H1 (cell line): ENCODE measurements around the gene CPXM2. TPM values are rescaled to one million over a fixed set of nuclear protein-coding genes. Genes with fewer than 3 reads are reported as not detected.
A peak's percentile ranks its signal among the peaks of the same experiment; 100 is the strongest.

ENCODE experiments used
- CTCF ChIA-PET: fragments of 300-600 bp; sonication (Branson Sonifier 250); formaldehyde crosslinking; loops from one replicate; lab custom pipeline; 2021; ENCODE audit not compliant: partially characterized antibody; lab: Charles Lee
- POLR2A ChIA-PET: fragments of 300-600 bp; sonication (Branson Sonifier 250); formaldehyde crosslinking; loops from one replicate; lab custom pipeline; 2021; ENCODE audit warnings: inconsistent platforms; ENCODE audit not compliant: partially characterized antibody; lab: Charles Lee
- DNase-seq, 2 experiments: peaks; one replicate each; pipeline versions ENCODE4 v3.0.0 to v3.0.0-alpha.2; 2010 to 2022; ENCODE audit warnings: low spot score in 2 of 2, low read depth in 1 of 2, mixed read lengths in 1 of 2
- FAIRE-seq: peaks from 2 replicates; lab custom pipeline; 2011; peaks lifted over from hg19 to GRCh38; lab: Jason Lieb, UNC
- H2AFZ ChIP-seq: 2 replicates; pipeline ENCODE4 v1.8.1; 2012; ENCODE audit warnings: low read length, inconsistent platforms
- H2AK5ac ChIP-seq: 2 replicates; pipeline ENCODE4 v1.6.1; 2013; ENCODE audit warnings: low read depth, low read length
- H2BK120ac ChIP-seq: replicated peaks from 2 replicates; pipeline ENCODE3; 2013; ENCODE audit warnings: low read depth, low read length, inconsistent platforms
- H2BK12ac ChIP-seq: 2 replicates; pipeline ENCODE4 v1.6.1; 2013; ENCODE audit warnings: low read depth, low read length
- H2BK15ac ChIP-seq: 2 replicates; pipeline ENCODE4 v1.6.1; 2013; ENCODE audit warnings: low read length
- H2BK20ac ChIP-seq: 2 replicates; pipeline ENCODE4 v1.6.1; 2013; ENCODE audit warnings: low read length
- H2BK5ac ChIP-seq: 2 replicates; pipeline ENCODE4 v1.6.1; 2013; ENCODE audit warnings: low read depth, low read length
- H3K14ac ChIP-seq: 2 replicates; pipeline ENCODE4 v1.6.1; 2013; ENCODE audit warnings: inconsistent platforms; ENCODE audit not compliant: insufficient read length
- H3K18ac ChIP-seq: 2 replicates; pipeline ENCODE4 v1.6.1; 2013; ENCODE audit warnings: low read length; ENCODE audit errors: extremely low read depth
- H3K23ac ChIP-seq: 2 replicates; pipeline ENCODE4 v1.6.1; 2013; ENCODE audit warnings: inconsistent platforms; ENCODE audit not compliant: insufficient read length
- H3K23me2 ChIP-seq: 2 replicates; pipeline ENCODE4 v1.6.1; 2013; ENCODE audit warnings: low read depth, low read length
- H3K27ac ChIP-seq: 2 replicates; pipeline ENCODE4 v1.6.1; 2011; ENCODE audit warnings: low read depth, low read length, inconsistent platforms
- H3K27me3 ChIP-seq, 4 experiments: replicated peaks in 1 of 4; 1 replicate in 1 of 4; 2 replicates in 3 of 4; pipeline versions ENCODE4 v1.6.1 to v1.8.1; 2011 to 2013; ENCODE audit warnings: low read length in 3 of 4, mild to moderate bottlenecking in 3 of 4, inconsistent platforms in 2 of 4, mixed read lengths in 2 of 4, moderate library complexity in 1 of 4; ENCODE audit not compliant: control insufficient read depth in 3 of 4, insufficient read depth in 3 of 4; ENCODE audit errors: extremely low read depth in 1 of 4
- H3K36me3 ChIP-seq, 4 experiments: 2 replicates each; pipeline versions ENCODE4 v1.6.1 to v1.8.1; 2011 to 2013; ENCODE audit warnings: mild to moderate bottlenecking in 4 of 4, low read length in 3 of 4, moderate library complexity in 2 of 4, control low read depth in 1 of 4, inconsistent platforms in 1 of 4; ENCODE audit not compliant: insufficient read depth in 4 of 4, control insufficient read depth in 2 of 4
- H3K4ac ChIP-seq: replicated peaks from 2 replicates; pipeline ENCODE3; 2013; ENCODE audit warnings: low read length, low read depth, mixed read lengths, inconsistent platforms; ENCODE audit not compliant: insufficient read length
- H3K4me1 ChIP-seq, 4 experiments: replicated peaks in 1 of 4; 1 replicate in 1 of 4; 2 replicates in 3 of 4; pipeline versions ENCODE4 v1.6.1 to v1.8.1; 2011 to 2013; ENCODE audit warnings: low read length in 3 of 4, inconsistent platforms in 2 of 4, mixed read lengths in 1 of 4; ENCODE audit not compliant: insufficient read depth in 4 of 4, control insufficient read depth in 3 of 4
- H3K4me2 ChIP-seq, 2 experiments: 2 replicates each; pipeline versions ENCODE4 v1.6.1 to v1.8.1; 2011 to 2013; ENCODE audit warnings: low read depth in 2 of 2, low read length in 2 of 2, control low read depth in 1 of 2, inconsistent platforms in 1 of 2, mild to moderate bottlenecking in 1 of 2; ENCODE audit not compliant: insufficient read depth in 1 of 2
- H3K4me3 ChIP-seq, 4 experiments: fragments of 200-600, 300-600 bp in 1 of 4; sonication (generic), shearing (Covaris generic), sonication (Bioruptor Twin) in 1 of 4; 2 replicates each; pipeline versions ENCODE4 v1.5.1 to v1.8.1; 2011 to 2016; ENCODE audit warnings: low read length in 4 of 4, low read depth in 3 of 4, control low read depth in 2 of 4, inconsistent platforms in 2 of 4, mild to moderate bottlenecking in 2 of 4, mixed read lengths in 1 of 4, moderate library complexity in 1 of 4; ENCODE audit not compliant: insufficient read depth in 2 of 4; ENCODE audit errors: extremely low read depth in 1 of 4
- H3K56ac ChIP-seq: replicated peaks from 2 replicates; pipeline ENCODE3; 2013; ENCODE audit warnings: low read depth, mild to moderate bottlenecking, mixed read lengths, low read length, inconsistent platforms; ENCODE audit not compliant: insufficient read length
- H3K79me1 ChIP-seq: 2 replicates; pipeline ENCODE4 v1.6.1; 2013; ENCODE audit warnings: low read depth, low read length, control low read depth
- H3K79me2 ChIP-seq, 2 experiments: 2 replicates each; pipeline versions ENCODE4 v1.6.1 to v1.8.1; 2012 to 2013; ENCODE audit warnings: low read length in 2 of 2, mild to moderate bottlenecking in 2 of 2, inconsistent platforms in 1 of 2; ENCODE audit not compliant: insufficient read depth in 2 of 2, control insufficient read depth in 1 of 2
- H3K9ac ChIP-seq, 4 experiments: replicated peaks in 1 of 4; 1 replicate in 1 of 4; 2 replicates in 3 of 4; pipeline versions ENCODE4 v1.6.1 to v1.8.1; 2011 to 2013; ENCODE audit warnings: low read depth in 3 of 4, low read length in 3 of 4, control low read depth in 2 of 4, mild to moderate bottlenecking in 2 of 4, moderate library complexity in 2 of 4, inconsistent platforms in 1 of 4; ENCODE audit errors: extremely low read depth in 1 of 4
- H3K9me3 ChIP-seq, 2 experiments: 2 replicates each; pipeline versions ENCODE4 v1.6.1 to v1.8.1; 2012 to 2013; ENCODE audit warnings: mild to moderate bottlenecking in 2 of 2, moderate library complexity in 2 of 2, control low read depth in 1 of 2, inconsistent platforms in 1 of 2, low read depth in 1 of 2, low read length in 1 of 2, mixed read lengths in 1 of 2; ENCODE audit not compliant: insufficient read depth in 2 of 2
- H4K20me1 ChIP-seq, 2 experiments: replicated peaks in 1 of 2; 2 replicates each; pipeline versions ENCODE3 to v1.8.1; 2011 to 2013; ENCODE audit warnings: inconsistent platforms in 2 of 2, low read length in 2 of 2, mild to moderate bottlenecking in 1 of 2; ENCODE audit not compliant: insufficient read depth in 2 of 2, control insufficient read depth in 1 of 2
- H4K5ac ChIP-seq: 2 replicates; pipeline ENCODE4 v1.6.1; 2013; ENCODE audit warnings: low read length, low read depth, mixed read lengths, inconsistent platforms; ENCODE audit not compliant: insufficient read length
- H4K8ac ChIP-seq: 2 replicates; pipeline ENCODE4 v1.8.0; 2013; ENCODE audit warnings: mild to moderate bottlenecking, moderate library complexity, low read length, inconsistent platforms; ENCODE audit not compliant: insufficient read depth; ENCODE audit errors: extremely low read depth
- H4K91ac ChIP-seq: replicated peaks from 2 replicates; pipeline ENCODE3; 2013; ENCODE audit warnings: low read length, mixed read lengths, inconsistent platforms; ENCODE audit not compliant: insufficient read length
- NANOG ChIP-seq: IDR thresholded peaks from 2 replicates; pipeline ENCODE4 v1.6.1; 2011; ENCODE audit warnings: low read length, low read depth, mild to moderate bottlenecking, inconsistent platforms; ENCODE audit not compliant: insufficient read depth, poor library complexity, severe bottlenecking
- TEAD4 ChIP-seq: IDR thresholded peaks from 2 replicates; pipeline ENCODE4 v1.6.1; 2012; ENCODE audit warnings: low read depth, low read length, inconsistent platforms, mixed read lengths
- WGBS, 2 experiments: shearing (Covaris generic) in 1 of 2; methylation state at CpG; one replicate each; pipeline versions ENCODE4 v1.1.6 to v1.1.7; 2013 to 2015; ENCODE audit warnings: low lambda C conversion rate in 2 of 2, mixed read lengths in 2 of 2, inconsistent platforms in 1 of 2, low coverage in 1 of 2, missing lambda C conversion rate in 1 of 2; ENCODE audit not compliant: insufficient replicate concordance in 2 of 2, insufficient coverage in 1 of 2, insufficient read length in 1 of 2; ENCODE audit errors: extremely low coverage in 1 of 2, missing lambda C conversion rate in 1 of 2; 5-methylcytosine and 5-hydroxymethylcytosine counted together
- polyA plus RNA-seq, 7 experiments: library from polyadenylated mRNA; depleted of rRNA in 3 of 7; stranded (reverse) in 5 of 7; unstranded in 2 of 7; fragments of >200 nt in 5 of 7; fragments of 200-250 nt in 2 of 7; gene quantifications; 1 replicate in 5 of 7; 2 replicates in 1 of 7; 4 replicates in 1 of 7; pipeline versions ENCODE4 v1.2.1 to v1.2.3, GENCODE V29; 2011 to 2013; ENCODE audit warnings: missing spikeins in 2 of 7, mixed read lengths in 2 of 7
- total RNA-seq: library from RNA; stranded (reverse); fragmentation: NEBNext Ultra II Directional; extraction: Animal tissue kit (Norgen Biotek cat#: 25700); gene quantifications from 2 replicates; pipeline ENCODE4 v1.2.1, GENCODE V29; 2021
- TF ChIP-seq, protein P1 (sequence below): IDR thresholded peaks from 2 replicates; pipeline ENCODE4 v1.6.1; 2012; ENCODE audit warnings: inconsistent platforms

CPXM2 gene
- total and polyA plus RNA-seq, 2 of the 8 experiments (the other 6 are each of a cell fraction or from before 2014, with no cell fraction given): 2.4 to 2.9 TPM

DNA sequence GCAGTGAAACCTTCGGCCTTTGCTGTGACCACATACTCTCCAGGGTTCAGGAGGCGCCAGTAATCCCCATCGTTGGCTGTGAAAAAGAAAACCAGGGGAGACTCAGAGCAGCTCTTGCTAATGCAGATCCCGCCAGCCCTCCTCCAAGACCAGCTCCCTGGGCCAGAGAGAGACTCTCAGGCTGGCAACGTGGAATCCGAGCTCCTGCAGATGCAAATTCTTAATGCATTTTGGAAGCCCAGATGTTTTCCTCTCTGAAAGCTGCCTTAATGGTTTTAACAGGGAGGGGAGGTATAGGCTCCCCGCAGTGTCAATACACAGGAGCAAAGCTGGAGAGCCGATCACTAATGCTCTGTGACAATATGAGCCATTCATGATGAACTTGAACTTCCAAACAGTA, 144.7 kb downstream of the CPXM2 start:
- no peak overlapping the region for H3K9ac ChIP-seq
- H3K14ac ChIP-seq: no peak overlapping the region
- 0 out of 2 replicates have a peak overlapping the region, but pooled peaks have one; percentile 14 for H3K18ac ChIP-seq
- H3K36me3 ChIP-seq: peaks cover 0 to 5% (median 0%) of the 10 kb centered on the region in 4 experiments; a peak in 2 of 8 replicates
- 67% methylated on average over 8 of the region's 8 CpGs; no CpG with 5 or more reads in 1 of the 2 experiments for WGBS, 2 experiments
- peaks cover 0 to 2% of the 10 kb centered on the region in 2 experiments for H4K20me1 ChIP-seq
- H2BK120ac ChIP-seq: no peak overlapping the region
- TF ChIP-seq, protein P1, sequence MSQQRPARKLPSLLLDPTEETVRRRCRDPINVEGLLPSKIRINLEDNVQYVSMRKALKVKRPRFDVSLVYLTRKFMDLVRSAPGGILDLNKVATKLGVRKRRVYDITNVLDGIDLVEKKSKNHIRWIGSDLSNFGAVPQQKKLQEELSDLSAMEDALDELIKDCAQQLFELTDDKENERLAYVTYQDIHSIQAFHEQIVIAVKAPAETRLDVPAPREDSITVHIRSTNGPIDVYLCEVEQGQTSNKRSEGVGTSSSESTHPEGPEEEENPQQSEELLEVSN: no peak
- TF ChIP-seq TEAD4 (no peak), NANOG (peak; percentile 27)
- H3K4me2 ChIP-seq: no peak overlapping the region
- no peak overlapping the region for H2AK5ac ChIP-seq
- no peak overlapping the region for H2AFZ ChIP-seq
- peak overlapping the region; percentile 39 for H4K91ac ChIP-seq
- no peak overlapping the region for H3K56ac ChIP-seq
- no peak overlapping the region for H3K23ac ChIP-seq
- H3K23me2 ChIP-seq: no peaks in the 10 kb centered on the region
- no peaks in the 10 kb centered on the region for H3K79me2 ChIP-seq
- H3K27ac ChIP-seq: no peak overlapping the region
- no peak overlapping the region for H3K4me3 ChIP-seq
- H4K5ac ChIP-seq: no peak overlapping the region
- H3K4me1 ChIP-seq: peaks cover 0 to 10% (median 1%) of the 10 kb centered on the region in 4 experiments; a peak in 4 of 7 replicates
- no peaks in the 10 kb centered on the region for H3K27me3 ChIP-seq
- ChIA-PET POLR2A (no interaction called here), CTCF (interaction anchor here (0.5 to 1.9 kb wide), 8 partner anchors 10 to 172 kb away, joined by 3 to 5 read pairs (median 3); no protein-coding TSS in a partner anchor)
- H3K9me3 ChIP-seq: peaks cover 6 to 11% of the 10 kb centered on the region in 2 experiments
- H2BK12ac ChIP-seq: peak overlapping the region; percentile 28; the same call in 1 of the 2 replicates
- H2BK15ac ChIP-seq: no peak overlapping the region
- H4K8ac ChIP-seq: no peak overlapping the region
- no peak overlapping the region for H3K4ac ChIP-seq
- DNase-seq: no peak
- no peaks in the 10 kb centered on the region for H3K79me1 ChIP-seq
- H2BK5ac ChIP-seq: no peak overlapping the region
- H2BK20ac ChIP-seq: 0 out of 2 replicates have a peak overlapping the region, but pooled peaks have one; percentile 23
- FAIRE-seq: no peak
